Neutrophil (primary cell): Measurements from ENCODE around the gene MRPL42.

Experiments
- H3K27ac ChIP-seq: fragments of 200-600 bp; sonication (generic); 2 replicates; pipeline ENCODE4 v1.5.1; 2016; ENCODE audit warnings: mild to moderate bottlenecking, moderate library complexity
- H3K27me3 ChIP-seq: fragments of 200-600 bp; sonication (generic); 2 replicates; pipeline ENCODE4 v1.6.0; 2016; ENCODE audit warnings: mild to moderate bottlenecking
- H3K36me3 ChIP-seq: fragments of 200-600 bp; sonication (generic); 2 replicates; pipeline ENCODE4 v1.5.1; 2017
- H3K4me1 ChIP-seq, 2 experiments: fragments of 200-600 bp in 1 of 2; sonication (generic) in 1 of 2; 1 replicate in 1 of 2; 2 replicates in 1 of 2; pipeline versions ENCODE4 v1.5.1 to v1.6.1; 2013 to 2016; ENCODE audit warnings: low read depth in 1 of 2, low read length in 1 of 2, mild to moderate bottlenecking in 1 of 2, moderate library complexity in 1 of 2; ENCODE audit not compliant: control insufficient read depth in 1 of 2, insufficient read depth in 1 of 2
- H3K4me3 ChIP-seq, 2 experiments: fragments of 200-600 bp in 1 of 2; sonication (generic) in 1 of 2; 1 replicate in 1 of 2; 2 replicates in 1 of 2; pipeline ENCODE4 v1.5.1; 2013 to 2016; ENCODE audit warnings: low read depth in 1 of 2, low read length in 1 of 2, mild to moderate bottlenecking in 1 of 2, moderate library complexity in 1 of 2
- H3K9me3 ChIP-seq: fragments of 200-600 bp; sonication (generic); 2 replicates; pipeline ENCODE4 v1.5.1; 2016
- TF ChIP-seq, protein P1 (sequence below): fragments of 200-600 bp; sonication (generic); IDR thresholded peaks from 2 replicates; pipeline ENCODE4 v1.5.1; 2016; ENCODE audit warnings: antibody characterized with exemption

MRPL42 gene

DNA sequence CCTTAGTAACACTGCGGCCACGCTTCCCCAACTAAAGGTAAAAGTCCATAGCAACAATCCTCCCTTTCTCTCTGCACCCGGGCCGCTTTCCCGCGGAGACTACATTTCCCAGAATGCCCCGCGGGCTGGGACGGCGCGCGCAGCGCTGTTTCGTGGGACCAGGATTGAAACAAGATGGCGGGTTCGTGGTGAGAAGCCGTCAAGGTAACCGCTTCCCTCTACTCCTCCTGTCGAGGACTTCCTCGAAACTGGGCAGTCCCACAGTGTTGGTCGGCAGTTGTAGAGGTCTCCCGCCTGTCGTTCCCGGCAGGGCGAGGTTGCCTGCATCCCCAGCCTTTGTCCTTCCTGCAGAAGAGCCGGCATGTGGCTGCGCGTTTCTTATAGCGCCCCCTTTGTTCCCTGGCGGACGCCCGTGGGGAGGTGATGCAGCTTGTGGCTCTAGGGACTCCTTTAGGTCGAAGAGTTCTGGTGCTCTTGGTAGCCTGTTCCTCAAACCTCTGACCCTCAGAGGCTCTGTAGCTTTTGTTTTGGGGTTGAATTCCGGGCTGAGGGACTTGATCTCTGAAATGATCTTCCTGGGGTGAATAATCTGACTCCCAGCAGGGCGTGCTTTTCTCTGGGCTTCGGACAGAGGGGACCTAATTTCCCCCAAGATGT lies at the start of gene MRPL42:
TSS of gene MRPL42 (plus strand) at position 164 of the 657 bp plus-strand sequence. CDS start 1,772 bp downstream, outside the sequence.
- Histone ChIP-seq H3K36me3 (no peaks in the 10 kb centered on the region), H3K4me3 (peak within 1 kb of the TSS; percentile 71 to 78), H3K4me1 (peaks cover 8 to 13% of the 10 kb centered on the region in 2 experiments), H3K9me3 (no peaks in the 10 kb centered on the region), H3K27me3 (no peaks in the 10 kb centered on the region), H3K27ac (peak within 1 kb of the TSS; percentile 83)
- TF ChIP-seq, protein P1, sequence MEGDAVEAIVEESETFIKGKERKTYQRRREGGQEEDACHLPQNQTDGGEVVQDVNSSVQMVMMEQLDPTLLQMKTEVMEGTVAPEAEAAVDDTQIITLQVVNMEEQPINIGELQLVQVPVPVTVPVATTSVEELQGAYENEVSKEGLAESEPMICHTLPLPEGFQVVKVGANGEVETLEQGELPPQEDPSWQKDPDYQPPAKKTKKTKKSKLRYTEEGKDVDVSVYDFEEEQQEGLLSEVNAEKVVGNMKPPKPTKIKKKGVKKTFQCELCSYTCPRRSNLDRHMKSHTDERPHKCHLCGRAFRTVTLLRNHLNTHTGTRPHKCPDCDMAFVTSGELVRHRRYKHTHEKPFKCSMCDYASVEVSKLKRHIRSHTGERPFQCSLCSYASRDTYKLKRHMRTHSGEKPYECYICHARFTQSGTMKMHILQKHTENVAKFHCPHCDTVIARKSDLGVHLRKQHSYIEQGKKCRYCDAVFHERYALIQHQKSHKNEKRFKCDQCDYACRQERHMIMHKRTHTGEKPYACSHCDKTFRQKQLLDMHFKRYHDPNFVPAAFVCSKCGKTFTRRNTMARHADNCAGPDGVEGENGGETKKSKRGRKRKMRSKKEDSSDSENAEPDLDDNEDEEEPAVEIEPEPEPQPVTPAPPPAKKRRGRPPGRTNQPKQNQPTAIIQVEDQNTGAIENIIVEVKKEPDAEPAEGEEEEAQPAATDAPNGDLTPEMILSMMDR: peak; percentile 65

DNA sequence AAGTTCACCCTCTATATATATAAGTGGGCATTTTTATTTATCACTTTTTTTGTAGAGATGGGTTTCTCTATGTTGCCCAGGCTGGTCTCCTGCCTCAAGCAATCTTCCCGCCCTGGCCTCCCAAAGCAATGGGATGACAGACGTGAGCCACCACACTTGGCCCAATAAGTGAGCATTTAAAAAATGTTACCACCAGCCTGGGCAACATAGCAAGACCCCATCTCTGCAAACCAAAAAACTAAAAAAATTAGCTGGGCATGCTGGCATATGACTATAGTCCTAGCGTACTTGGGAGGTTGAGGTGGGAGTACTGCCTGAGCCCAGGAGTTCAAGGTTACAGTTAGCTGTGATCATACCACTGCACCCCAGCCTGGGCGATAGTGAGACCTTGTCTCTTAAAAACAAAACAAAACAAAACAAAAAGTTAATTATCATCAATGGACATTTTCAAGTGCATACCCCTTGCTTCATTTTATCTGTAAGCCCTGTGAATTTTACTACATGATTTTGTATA lies 49.3 kb upstream of the MRPL42 start:
- Histone ChIP-seq H3K36me3 (no peaks in the 10 kb centered on the region), H3K27me3 (no peaks in the 10 kb centered on the region), H3K4me1 (peaks cover 11 to 15% of the 10 kb centered on the region in 2 experiments), H3K9me3 (no peaks in the 10 kb centered on the region), H3K27ac (no peak overlapping the region), H3K4me3 (no peak overlapping the region)
- TF ChIP-seq, protein P1: no peak

DNA sequence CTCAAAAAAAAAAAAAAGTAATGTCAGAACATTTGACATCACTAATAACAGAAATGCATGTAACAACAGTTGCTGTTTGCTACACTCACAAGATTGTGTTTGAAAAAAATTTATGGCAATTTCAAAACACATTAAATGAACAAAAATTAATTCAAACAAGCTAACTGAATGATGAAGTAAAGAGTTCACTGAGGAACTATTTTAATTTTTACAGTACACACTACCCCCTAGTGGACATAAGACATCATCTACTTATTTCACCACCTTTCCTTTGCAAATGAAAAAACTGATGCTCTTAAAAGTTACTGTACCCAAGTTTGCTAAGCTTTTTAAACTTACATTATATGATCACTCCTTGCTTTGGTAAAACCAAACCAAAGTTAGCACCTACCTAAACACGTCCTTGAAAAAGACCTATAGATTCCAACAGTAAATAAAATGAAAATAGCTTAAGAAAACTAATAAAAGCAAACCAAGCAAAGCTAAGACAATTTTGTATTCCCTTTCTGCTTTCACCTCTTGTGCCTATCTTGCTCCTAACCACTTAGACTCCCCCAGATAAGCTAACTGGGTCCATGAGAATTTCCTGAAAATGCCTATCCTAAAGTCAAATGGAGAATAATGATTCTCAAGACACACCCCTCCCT lies 47.8 kb upstream of the MRPL42 start:
- Histone ChIP-seq H3K36me3 (no peaks in the 10 kb centered on the region), H3K27me3 (no peaks in the 10 kb centered on the region), H3K4me3 (no peak overlapping the region), H3K4me1 (peaks cover 4 to 6% of the 10 kb centered on the region in 2 experiments), H3K9me3 (no peaks in the 10 kb centered on the region), H3K27ac (no peak overlapping the region)
- TF ChIP-seq, protein P1: peak; percentile 52

- no peaks in the 10 kb centered on the region for H3K36me3 ChIP-seq
- H3K27me3 ChIP-seq: no peaks in the 10 kb centered on the region
- H3K4me1 ChIP-seq: peaks cover 0 to 3% of the 10 kb centered on the region in 2 experiments
- TF ChIP-seq, protein P1: no peak
- H3K27ac ChIP-seq: no peak overlapping the region
- H3K9me3 ChIP-seq: no peaks in the 10 kb centered on the region
- no peak overlapping the region for H3K4me3 ChIP-seq
Measured at GRCh38 chr12:93422050-93422449, 45.3 kb upstream of the MRPL42 start.

- TF ChIP-seq, protein P1: no peak
- no peaks in the 10 kb centered on the region for H3K9me3 ChIP-seq
- no peaks in the 10 kb centered on the region for H3K27me3 ChIP-seq
- H3K27ac ChIP-seq: no peak overlapping the region
- no peak overlapping the region for H3K4me3 ChIP-seq
- no peaks in the 10 kb centered on the region for H3K4me1 ChIP-seq
- no peaks in the 10 kb centered on the region for H3K36me3 ChIP-seq
Measured at GRCh38 chr12:93425736-93426411, 41.4 kb upstream of the MRPL42 start.
